ENCODE measurements around the gene FAM25G.
"Not testable (repeated sequence)": the region's sequence is repeated elsewhere in the genome, so short reads cannot be mapped to it uniquely, and the experiment has no call there.

The FAM25G gene

DNA sequence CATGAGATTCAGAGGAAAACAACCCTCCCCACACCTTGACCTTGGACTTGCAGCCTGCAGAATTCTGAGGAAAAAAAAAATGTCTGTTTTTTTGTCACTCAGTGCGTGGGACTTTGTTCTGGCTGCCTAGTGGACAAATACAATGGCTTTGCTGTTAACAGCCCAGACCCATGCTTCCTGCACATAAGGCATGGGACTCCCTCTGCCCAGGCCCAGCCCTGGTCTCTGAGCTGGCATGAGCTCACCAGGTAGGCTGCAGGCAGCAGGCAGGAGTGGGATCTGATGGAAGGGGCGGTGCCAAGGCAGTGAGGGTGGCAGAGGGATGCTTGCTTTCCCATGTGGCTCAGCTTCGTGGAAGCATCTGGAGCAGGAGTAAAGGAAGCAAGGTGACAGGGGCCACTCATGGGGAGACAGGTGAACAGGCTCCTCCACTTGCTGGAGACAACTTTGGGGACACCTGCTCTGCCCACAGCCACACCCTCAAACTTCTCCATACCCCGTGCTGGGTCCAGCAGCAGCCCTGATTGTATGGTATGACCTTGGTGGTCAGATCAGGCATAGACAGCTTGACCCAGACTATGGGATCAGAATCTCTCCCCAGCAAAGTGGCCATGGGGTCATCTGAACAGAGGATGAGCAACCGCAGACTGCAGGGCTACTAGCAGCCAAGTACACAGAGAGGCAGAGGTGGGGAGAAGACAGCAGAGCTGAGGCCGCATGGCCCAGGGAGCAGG lies 34.5 kb downstream of the FAM25G start:
- ATAC-seq (ENCODE audit: low read depth): no peak
- H3K4me1 Mint-ChIP-seq: peaks cover 3% of the 10 kb centered on the region
- no peak for DNase-seq (ENCODE audit: low spot score in 2 of 2)
- peaks cover 17% of the 10 kb centered on the region for H3K27me3 Mint-ChIP-seq
- H3K9me3 Mint-ChIP-seq: no peaks in the 10 kb centered on the region
- no peaks in the 10 kb centered on the region for H3K36me3 Mint-ChIP-seq
- H3K27ac Mint-ChIP-seq: no peak overlapping the region
- no peak overlapping the region for H3K4me3 Mint-ChIP-seq

DNA sequence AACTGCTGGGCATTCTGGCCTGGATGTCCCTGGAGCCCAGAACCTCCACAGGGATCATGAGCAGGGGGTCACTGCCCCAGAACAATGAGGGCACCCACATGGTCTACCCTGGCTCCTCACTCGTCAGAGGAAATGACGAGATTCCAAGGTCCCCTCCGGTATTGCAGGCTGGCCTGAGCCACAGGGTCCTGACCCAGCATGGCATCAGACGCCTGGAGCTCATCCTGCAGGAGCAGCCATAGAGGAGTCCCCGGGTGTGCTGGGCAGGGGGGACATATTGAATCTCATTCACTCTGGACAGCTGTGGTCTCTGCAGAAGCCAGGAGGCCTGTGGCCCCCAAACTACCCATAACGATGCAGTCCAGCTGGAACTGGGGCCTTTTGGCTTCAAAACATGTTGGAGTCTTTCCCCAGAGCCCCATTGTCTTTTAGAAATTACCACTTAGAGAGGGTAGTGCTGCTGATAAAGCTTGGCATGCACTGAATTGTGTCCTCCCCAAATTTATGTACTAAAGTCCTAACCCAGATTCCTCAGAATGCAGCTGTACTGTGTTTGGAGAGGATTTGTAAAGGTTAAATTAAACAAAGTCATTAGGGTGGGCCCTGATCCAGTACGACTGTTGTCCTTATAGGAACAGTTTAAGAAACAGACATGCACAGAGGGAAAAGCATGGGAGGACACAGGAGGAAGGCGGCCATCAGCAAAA lies 35.3 kb downstream of the FAM25G start:
- peaks cover 17% of the 10 kb centered on the region for H3K27me3 Mint-ChIP-seq

DNA sequence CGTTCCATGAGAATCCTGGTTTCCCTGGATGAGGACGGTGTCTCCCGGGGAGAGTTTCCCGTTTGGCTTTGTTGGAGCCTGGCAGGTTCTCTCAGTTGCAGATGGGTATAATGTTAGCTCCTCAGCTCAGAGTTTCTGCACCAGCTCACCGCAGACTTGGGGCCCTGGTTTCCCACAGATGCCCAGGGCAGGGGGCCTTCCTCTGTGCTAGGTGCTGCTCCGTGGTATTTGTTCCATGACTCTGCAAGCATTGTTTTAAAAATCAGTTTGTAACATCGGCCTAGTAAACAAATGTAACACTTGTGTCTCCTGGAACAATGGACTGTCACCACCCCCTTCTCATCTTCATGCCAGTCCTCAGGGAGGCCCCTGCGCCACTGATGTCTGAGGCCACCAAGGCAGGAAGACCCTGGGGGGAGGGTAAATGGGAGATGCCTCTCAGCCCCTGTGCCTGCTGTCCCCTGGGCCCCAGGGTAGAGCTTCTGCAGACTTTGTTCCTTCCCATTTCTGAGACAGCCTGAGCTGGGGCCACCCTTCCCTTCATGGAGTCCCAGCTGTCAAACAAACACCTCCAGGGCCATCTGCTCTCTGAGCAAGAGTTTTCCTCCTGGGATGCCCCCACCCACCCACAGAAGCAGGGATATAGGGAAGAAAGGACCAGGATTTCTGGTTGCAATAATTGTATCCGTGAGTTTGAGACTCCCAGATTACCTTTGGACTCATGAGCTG lies 36.0 kb downstream of the FAM25G start:
- ATAC-seq (ENCODE audit: low read depth); H3K4me3 Mint-ChIP-seq; H3K4me1 Mint-ChIP-seq; H3K36me3 Mint-ChIP-seq; H3K27ac Mint-ChIP-seq; DNase-seq (ENCODE audit: low spot score in 2 of 2); H3K9me3 Mint-ChIP-seq: not testable (repeated sequence)
- H3K27me3 Mint-ChIP-seq: peaks cover 17% of the 10 kb centered on the region

More for the DNA sequence above, 35.3 kb downstream of the FAM25G start:
- Mint-ChIP-seq H3K36me3 (no peaks in the 10 kb centered on the region), H3K27ac (no peak overlapping the region), H3K4me3 (no peak overlapping the region), H3K4me1 (peaks cover 3% of the 10 kb centered on the region), H3K9me3 (no peaks in the 10 kb centered on the region)
- DNase-seq (ENCODE audit: low spot score in 2 of 2): no peak
- no peak for ATAC-seq (ENCODE audit: low read depth)

DNA sequence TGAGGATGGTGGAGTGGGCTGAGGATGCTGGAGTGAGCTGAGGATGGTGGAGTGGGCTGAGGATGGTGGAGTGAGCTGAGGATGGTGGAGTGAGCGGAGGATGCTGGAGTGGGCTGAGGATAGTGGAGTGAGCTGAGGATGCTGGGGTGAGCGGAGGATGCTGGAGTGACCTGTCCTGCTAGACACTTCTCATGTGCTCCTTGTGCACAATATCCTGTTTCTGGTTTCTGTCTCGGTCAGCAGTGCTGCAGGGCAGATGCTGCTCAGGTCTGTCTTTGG lies 36.8 kb downstream of the FAM25G start:
- no peak overlapping the region for H3K4me3 Mint-ChIP-seq
- no peak overlapping the region for H3K27ac Mint-ChIP-seq
- no peaks in the 10 kb centered on the region for H3K9me3 Mint-ChIP-seq
- DNase-seq (ENCODE audit: low spot score in 2 of 2) (no peak), ATAC-seq (ENCODE audit: low read depth) (no peak)
- peaks cover 3% of the 10 kb centered on the region for H3K4me1 Mint-ChIP-seq
- peaks cover 17% of the 10 kb centered on the region for H3K27me3 Mint-ChIP-seq
- H3K36me3 Mint-ChIP-seq: no peaks in the 10 kb centered on the region

DNA sequence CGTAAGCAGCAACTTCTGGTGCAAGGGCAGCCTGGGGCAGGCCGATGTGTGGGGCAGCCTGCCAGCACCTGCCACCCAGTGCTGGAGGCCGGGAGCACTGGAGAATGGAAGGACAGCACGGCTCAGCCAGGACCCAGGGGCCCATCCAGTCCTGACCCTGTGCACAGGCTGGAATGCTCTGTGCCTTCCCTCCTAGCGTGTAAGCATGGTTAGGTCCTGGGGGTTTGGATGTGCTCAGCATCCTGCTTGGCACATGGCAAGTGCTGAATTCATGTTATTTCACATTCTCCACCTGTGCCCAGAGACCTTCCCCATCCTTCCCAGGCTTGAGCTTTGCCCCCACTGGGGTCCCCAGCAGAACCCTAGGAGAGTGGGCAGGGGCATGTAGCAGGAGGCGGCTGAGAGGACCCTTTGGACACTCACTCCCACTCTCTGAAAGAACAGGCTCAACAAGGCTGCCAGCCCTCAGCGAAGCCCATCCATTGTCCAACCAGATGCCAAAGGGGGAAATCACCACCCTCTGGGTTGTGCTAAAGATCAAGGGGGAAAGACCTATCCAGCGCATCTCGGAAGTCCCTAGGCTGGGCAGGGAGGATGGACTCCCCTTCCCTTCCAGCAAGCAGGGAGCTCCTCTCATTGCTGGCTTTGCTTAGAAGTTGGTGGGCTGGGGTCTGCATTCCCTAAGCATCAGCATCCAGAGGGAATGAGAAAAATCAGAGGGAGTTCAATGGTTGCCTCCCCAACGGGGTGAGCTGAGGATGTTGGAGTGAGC lies 37.3 kb downstream of the FAM25G start:
- Mint-ChIP-seq H3K27me3 (peaks cover 17% of the 10 kb centered on the region), H3K36me3 (no peaks in the 10 kb centered on the region), H3K9me3 (no peaks in the 10 kb centered on the region), H3K4me1 (peaks cover 3% of the 10 kb centered on the region), H3K27ac (no peak overlapping the region), H3K4me3 (no peak overlapping the region)
- ATAC-seq (ENCODE audit: low read depth): no peak
- DNase-seq (ENCODE audit: low spot score in 2 of 2): no peak

DNA sequence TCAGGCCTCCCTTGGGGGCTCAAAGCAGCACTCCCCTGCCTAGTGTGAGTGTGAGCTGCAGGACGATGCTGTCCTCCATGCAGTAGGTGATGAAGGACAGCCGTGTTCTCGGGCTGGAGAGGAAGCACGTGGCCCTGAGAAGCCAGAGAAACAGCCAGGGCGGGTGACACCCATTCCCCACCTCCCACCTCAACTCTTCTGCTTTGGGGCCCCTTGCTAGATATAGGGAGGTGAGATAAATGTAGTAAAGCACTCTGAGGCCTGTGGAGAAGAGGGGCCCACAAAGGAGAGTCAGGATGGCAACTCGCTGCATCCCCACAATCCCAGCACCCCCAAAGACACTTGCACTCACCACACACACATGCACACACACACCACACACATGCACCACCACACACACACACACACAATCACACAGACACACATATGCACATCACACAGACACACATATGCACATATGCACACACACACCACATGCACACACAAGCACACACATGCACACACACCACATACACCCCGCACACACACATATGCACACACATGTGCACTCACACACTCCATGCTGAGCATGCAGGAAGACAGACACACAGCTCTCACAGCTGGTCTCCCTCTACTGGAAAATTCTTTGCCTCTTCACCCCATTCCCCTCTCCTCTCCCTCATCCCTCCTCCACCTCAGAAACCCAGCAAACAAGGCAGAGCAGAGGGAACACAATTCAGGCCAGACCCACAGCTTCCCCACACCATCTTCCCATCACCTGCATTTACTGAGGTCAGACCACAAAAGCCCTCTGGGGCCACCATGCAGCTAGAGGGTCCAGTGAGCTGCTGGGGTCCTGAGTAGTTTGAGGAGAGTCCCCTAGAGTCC lies 38.1 kb downstream of the FAM25G start:
- Mint-ChIP-seq H3K9me3 (no peaks in the 10 kb centered on the region), H3K4me3 (no peak overlapping the region), H3K27ac (no peak overlapping the region), H3K36me3 (no peaks in the 10 kb centered on the region), H3K27me3 (peaks cover 18% of the 10 kb centered on the region), H3K4me1 (peaks cover 10% of the 10 kb centered on the region)
- no peak for ATAC-seq (ENCODE audit: low read depth)
- DNase-seq (ENCODE audit: low spot score in 2 of 2): no peak

DNA sequence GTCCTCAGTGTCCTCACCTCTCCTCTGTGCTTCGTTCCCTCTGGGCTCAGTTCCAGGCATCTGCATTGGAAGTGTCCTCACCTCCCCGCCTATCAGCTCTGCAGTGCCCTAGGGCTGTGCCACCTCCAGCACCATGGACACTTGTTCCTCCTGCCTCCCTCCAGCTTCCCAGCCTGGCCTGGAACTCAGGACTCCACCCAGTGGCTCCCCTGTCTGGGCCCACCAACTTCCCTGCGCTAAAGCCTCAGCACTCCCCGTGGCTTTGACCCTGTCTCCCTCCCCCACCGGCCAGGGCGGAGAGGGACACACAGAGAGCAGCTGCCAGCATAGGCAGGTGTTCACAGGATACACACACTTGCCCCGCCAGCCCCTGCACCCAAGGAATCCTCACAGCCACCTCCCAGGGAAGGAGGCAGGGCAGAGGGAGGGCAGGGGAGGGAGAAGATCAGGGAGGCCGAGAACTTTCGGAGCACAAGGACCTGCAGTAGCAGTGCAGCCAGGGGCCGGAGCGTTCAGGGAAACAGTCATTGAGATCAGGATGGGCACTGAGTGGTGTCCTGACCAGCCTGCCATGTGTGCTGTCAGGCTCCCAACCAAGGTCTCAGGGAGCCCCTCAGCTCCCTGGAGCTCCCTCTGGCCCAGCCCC lies 38.9 kb downstream of the FAM25G start:
- DNase-seq (ENCODE audit: low spot score in 2 of 2): no peak
- ATAC-seq (ENCODE audit: low read depth): no peak
- H3K36me3 Mint-ChIP-seq: no peaks in the 10 kb centered on the region

DNA sequence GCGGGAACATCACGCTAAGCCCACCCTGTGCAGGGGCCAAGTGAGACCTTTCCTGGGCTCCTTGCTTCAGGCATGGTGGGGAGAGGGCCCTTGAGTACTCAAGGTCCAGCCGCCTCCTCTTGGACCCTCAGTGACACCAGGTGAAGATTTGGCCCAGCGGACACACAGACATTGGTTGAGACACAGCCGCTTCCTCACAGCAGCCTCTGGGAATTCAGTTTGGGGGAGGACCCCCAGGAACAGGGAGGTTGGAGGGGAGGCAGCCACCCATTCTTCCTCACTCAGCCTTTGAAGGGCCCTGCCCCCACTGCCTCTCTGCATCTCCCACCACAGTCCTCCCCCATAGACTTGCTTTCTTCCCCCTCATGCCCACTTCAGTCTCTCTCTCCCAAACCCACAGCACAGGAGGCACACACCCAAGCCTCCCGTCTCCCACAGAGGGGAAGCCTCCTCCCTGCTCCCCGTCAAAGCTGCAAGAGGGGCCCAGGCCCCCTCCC lies 39.5 kb downstream of the FAM25G start:
- DNase-seq (ENCODE audit: low spot score in 2 of 2) (no peak), ATAC-seq (ENCODE audit: low read depth) (no peak)
- no peak overlapping the region for H3K27ac Mint-ChIP-seq
- H3K4me1 Mint-ChIP-seq: peaks cover 16% of the 10 kb centered on the region
- H3K9me3 Mint-ChIP-seq: peaks cover 3% of the 10 kb centered on the region
- H3K36me3 Mint-ChIP-seq: no peaks in the 10 kb centered on the region
- peaks cover 25% of the 10 kb centered on the region for H3K27me3 Mint-ChIP-seq
- H3K4me3 Mint-ChIP-seq: no peak overlapping the region

More for the DNA sequence above, 38.9 kb downstream of the FAM25G start:
- Mint-ChIP-seq H3K9me3 (peaks cover 3% of the 10 kb centered on the region), H3K27me3 (peaks cover 24% of the 10 kb centered on the region), H3K4me3 (no peak overlapping the region), H3K27ac (no peak overlapping the region), H3K4me1 (peaks cover 16% of the 10 kb centered on the region)

DNA sequence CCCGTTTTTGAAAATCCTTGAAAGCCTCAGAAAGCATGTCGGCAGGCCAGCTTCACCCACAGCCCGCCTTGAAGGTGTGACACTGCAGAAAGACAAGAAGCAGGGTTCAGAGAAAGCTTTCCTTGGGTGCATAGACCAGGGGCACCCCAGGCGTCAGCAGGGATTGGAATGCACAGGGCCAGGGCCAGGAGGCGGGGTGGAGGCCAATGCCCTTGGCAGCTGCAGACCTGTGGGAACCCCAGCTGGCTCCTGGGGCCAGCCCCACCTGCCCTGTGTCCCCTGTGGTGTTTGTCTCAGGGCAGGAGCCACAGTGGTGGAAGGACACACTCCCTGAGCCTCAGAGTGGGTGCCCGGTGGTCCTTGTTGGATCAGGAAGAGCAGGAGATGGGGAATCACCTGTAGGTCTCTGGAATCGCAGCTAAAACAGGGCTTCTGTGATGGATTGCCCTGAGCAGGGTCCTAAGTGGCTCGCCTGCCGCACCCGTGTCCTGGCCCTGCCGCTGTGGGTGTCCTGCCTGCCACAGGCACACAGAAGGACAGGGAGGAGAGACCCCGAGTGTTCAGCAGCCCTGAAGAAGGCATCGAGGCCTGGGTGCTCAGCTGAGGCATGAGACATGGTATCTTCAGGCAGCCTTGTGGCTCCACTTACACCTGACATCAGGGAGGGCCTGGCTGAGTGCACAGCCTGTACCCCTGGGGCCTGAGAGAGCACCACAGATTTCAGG lies 40.1 kb downstream of the FAM25G start:
- no peak for ATAC-seq (ENCODE audit: low read depth)
- DNase-seq (ENCODE audit: low spot score in 2 of 2): no peak
- Mint-ChIP-seq H3K36me3 (no peaks in the 10 kb centered on the region), H3K27me3 (peaks cover 23% of the 10 kb centered on the region), H3K4me3 (no peak overlapping the region), H3K27ac (no peak overlapping the region), H3K9me3 (peaks cover 3% of the 10 kb centered on the region), H3K4me1 (peaks cover 16% of the 10 kb centered on the region)

DNA sequence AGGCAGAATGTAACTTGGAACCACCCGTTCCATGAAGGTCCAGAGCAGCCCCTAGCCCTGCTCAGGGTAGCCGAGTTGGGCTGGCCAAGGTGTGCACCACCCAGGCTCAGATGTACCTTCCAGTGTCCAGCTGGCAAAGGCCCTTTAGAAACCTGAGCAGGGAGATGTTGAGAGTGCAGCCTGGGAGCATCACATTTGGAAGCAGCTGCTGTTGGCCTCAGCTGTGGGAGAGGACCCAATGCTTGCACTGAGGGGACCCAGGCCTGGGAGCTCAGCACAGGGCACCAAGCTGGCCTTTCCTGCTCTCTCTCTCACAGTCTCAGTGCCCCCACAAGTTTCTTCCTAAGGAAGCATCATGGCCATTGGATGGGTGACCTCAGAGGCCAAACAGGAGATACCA lies 41.1 kb downstream of the FAM25G start:
- Mint-ChIP-seq H3K36me3 (no peaks in the 10 kb centered on the region), H3K4me1 (peaks cover 16% of the 10 kb centered on the region), H3K9me3 (peaks cover 8% of the 10 kb centered on the region), H3K27me3 (peaks cover 23% of the 10 kb centered on the region), H3K27ac (no peak overlapping the region), H3K4me3 (no peak overlapping the region)
- no peak for ATAC-seq (ENCODE audit: low read depth)
- DNase-seq (ENCODE audit: low spot score in 2 of 2): no peak

DNA sequence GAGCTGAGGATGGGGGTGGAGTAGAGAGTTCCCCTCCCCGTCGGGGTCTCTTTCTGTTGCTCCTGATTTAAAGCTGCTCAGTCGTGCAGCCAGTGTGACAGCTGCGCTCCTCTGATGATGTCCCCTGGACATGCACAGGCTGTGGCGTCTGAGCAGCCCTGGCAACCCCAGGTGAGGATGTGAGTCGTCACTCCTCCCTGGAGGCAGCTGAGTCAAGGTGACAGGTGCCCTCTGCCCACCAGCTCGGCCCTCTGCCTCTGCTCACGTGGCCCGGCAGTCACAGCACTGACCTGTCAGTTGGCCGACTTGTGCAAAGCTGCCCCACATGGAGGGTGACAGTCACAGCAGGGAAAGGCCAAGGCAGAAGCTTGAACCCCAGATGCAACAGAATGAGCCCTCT lies 41.5 kb downstream of the FAM25G start:
- Mint-ChIP-seq H3K36me3 (no peaks in the 10 kb centered on the region), H3K4me3 (no peak overlapping the region), H3K27me3 (peaks cover 23% of the 10 kb centered on the region), H3K27ac (no peak overlapping the region), H3K9me3 (peaks cover 12% of the 10 kb centered on the region), H3K4me1 (peaks cover 16% of the 10 kb centered on the region)
- DNase-seq (ENCODE audit: low spot score in 2 of 2) (no peak), ATAC-seq (ENCODE audit: low read depth) (no peak)

Data from memory B cell (primary cell).